GM18511 (cell line): Measurements from ENCODE around the gene CISTR.
"Not testable (repeated sequence)": the region's sequence is repeated elsewhere in the genome, so short reads cannot be mapped to it uniquely, and the experiment has no call there.

Experiments used
- ATAC-seq: cut with Tn5 transposase; IDR thresholded peaks from one replicate; pipeline ENCODE4 v1.9.1; 2021; ENCODE audit warnings: mild to moderate bottlenecking, moderate library complexity; ENCODE audit not compliant: unreplicated experiment

CISTR gene

GRCh38 chr12:53751336-53752191 is at the start of gene CISTR:
Gene CISTR (minus strand): TSS chr12:53751979.
- peak; percentile 47 for ATAC-seq

- no peak for ATAC-seq
Observed at GRCh38 chr12:53798575-53798974, 46.8 kb upstream of the CISTR start.

- no peak for ATAC-seq
Observed at GRCh38 chr12:53795927-53796326, 44.1 kb upstream of the CISTR start.

- no peak for ATAC-seq
Observed at GRCh38 chr12:53793221-53793620, 41.4 kb upstream of the CISTR start.

- ATAC-seq = no peak
Observed at GRCh38 chr12:53791735-53792326, 40.1 kb upstream of the CISTR start.

GRCh38 chr12:53789570-53789969 is 37.8 kb upstream of the CISTR start:
- ATAC-seq = no peak

- no peak for ATAC-seq
Observed at GRCh38 chr12:53788892-53789291, 37.1 kb upstream of the CISTR start.

- no peak for ATAC-seq
Observed at GRCh38 chr12:53786411-53786810, 34.6 kb upstream of the CISTR start.

- no peak for ATAC-seq
Observed at GRCh38 chr12:53785161-53785560, 33.4 kb upstream of the CISTR start.

GRCh38 chr12:53782093-53782703 is 30.4 kb upstream of the CISTR start:
- ATAC-seq = no peak

GRCh38 chr12:53781228-53781801 is 29.5 kb upstream of the CISTR start:
- ATAC-seq = no peak

GRCh38 chr12:53780323-53780722 is 28.5 kb upstream of the CISTR start:
- ATAC-seq = no peak

- ATAC-seq = not testable (repeated sequence)
Observed at GRCh38 chr12:53779679-53780078, 27.9 kb upstream of the CISTR start.

- no peak for ATAC-seq
Observed at GRCh38 chr12:53777936-53778644, 26.3 kb upstream of the CISTR start.

GRCh38 chr12:53777412-53777811 is 25.6 kb upstream of the CISTR start:
- ATAC-seq = no peak

- ATAC-seq = no peak
Observed at GRCh38 chr12:53776872-53777271, 25.1 kb upstream of the CISTR start.

GRCh38 chr12:53775478-53776145 is 23.8 kb upstream of the CISTR start:
- ATAC-seq = no peak

- no peak for ATAC-seq
Observed at GRCh38 chr12:53770281-53770680, 18.5 kb upstream of the CISTR start.

- no peak for ATAC-seq
Observed at GRCh38 chr12:53768976-53769375, 17.2 kb upstream of the CISTR start.

- no peak for ATAC-seq
Observed at GRCh38 chr12:53766881-53767280, 15.1 kb upstream of the CISTR start.
